SK-N-SH treated with all-trans-retinoic acid at 6 μM for 48 hours (cell line): ENCODE results near the gene LMAN2L.

ENCODE experiments used
- ATAC-seq: fragments of 200-7000 bp; cut with Tn5 transposase; 3 replicates; pipeline ENCODE4 v1.9.1; 2020; ENCODE audit warnings: mild to moderate bottlenecking, moderate library complexity
- ARNTL ChIP-seq: fragments of 450-650 bp; formaldehyde crosslinking; IDR thresholded peaks from 2 replicates; pipeline ENCODE4 v1.5.0; 2020; ENCODE audit warnings: low read depth, mild to moderate bottlenecking, moderate library complexity, borderline replicate concordance
- BACH2 ChIP-seq: fragments of 250-450 bp; sonication (Bioruptor Pico); IDR thresholded peaks from 2 replicates; pipeline ENCODE4 v1.9.0; 2021; ENCODE audit warnings: mild to moderate bottlenecking, borderline replicate concordance
- CSDC2 ChIP-seq: fragments of 250-450 bp; sonication (Bioruptor Pico); IDR thresholded peaks from 2 replicates; pipeline ENCODE4 v1.5.0; 2020; ENCODE audit warnings: mild to moderate bottlenecking, moderate library complexity
- CSRNP3 ChIP-seq: fragments of 250-450 bp; sonication (Bioruptor Pico); IDR thresholded peaks from 2 replicates; pipeline ENCODE4 v1.5.1; 2021; ENCODE audit warnings: mild to moderate bottlenecking, moderate library complexity
- ESRRG ChIP-seq: fragments of 250-450 bp; sonication (Bioruptor Pico); IDR thresholded peaks from 2 replicates; pipeline ENCODE4 v1.6.1; 2021; ENCODE audit warnings: mild to moderate bottlenecking
- GLIS3 ChIP-seq: fragments of 250-450 bp; sonication (Bioruptor Pico); IDR thresholded peaks from 2 replicates; pipeline ENCODE4 v1.5.0; 2020; ENCODE audit warnings: mild to moderate bottlenecking, moderate library complexity
- ISL1 ChIP-seq: fragments of 250-450 bp; sonication (Bioruptor Pico); IDR thresholded peaks from 2 replicates; pipeline ENCODE4 v2.1.2; 2022; ENCODE audit warnings: mild to moderate bottlenecking, moderate library complexity
- OSR1 ChIP-seq: fragments of 250-450 bp; sonication (Bioruptor Pico); IDR thresholded peaks from 2 replicates; pipeline ENCODE4 v1.8.0; 2022; ENCODE audit warnings: moderate library complexity, mild to moderate bottlenecking, inconsistent platforms
- RARB ChIP-seq: fragments of 250-450 bp; sonication (Bioruptor Pico); IDR thresholded peaks from 2 replicates; pipeline ENCODE4 v1.8.0; 2021; ENCODE audit warnings: mild to moderate bottlenecking, moderate library complexity
- SNAI2 ChIP-seq: fragments of 250-450 bp; sonication (Bioruptor Pico); IDR thresholded peaks from 2 replicates; pipeline ENCODE4 v1.5.0; 2020; ENCODE audit warnings: mild to moderate bottlenecking, moderate library complexity
- TCF4 ChIP-seq: fragments of 250-450 bp; sonication (Bioruptor Pico); IDR thresholded peaks from 2 replicates; pipeline ENCODE4 v1.8.0; 2021; ENCODE audit warnings: mild to moderate bottlenecking, moderate library complexity, borderline replicate concordance
- TOX ChIP-seq: fragments of 250-450 bp; sonication (Bioruptor Pico); IDR thresholded peaks from 2 replicates; pipeline ENCODE4 v1.8.0; 2021; ENCODE audit warnings: mild to moderate bottlenecking, moderate library complexity, borderline replicate concordance
- ZC3H10 ChIP-seq: fragments of 250-450 bp; sonication (Bioruptor Pico); IDR thresholded peaks from 2 replicates; pipeline ENCODE4 v1.5.1; 2021; ENCODE audit warnings: mild to moderate bottlenecking, moderate library complexity
- ZFP3 ChIP-seq: fragments of 250-450 bp; sonication (Bioruptor Pico); IDR thresholded peaks from 2 replicates; pipeline ENCODE4 v1.5.0; 2020; ENCODE audit warnings: mild to moderate bottlenecking, moderate library complexity
- ZFP30 ChIP-seq: fragments of 450-650 bp; formaldehyde crosslinking; IDR thresholded peaks from 2 replicates; pipeline ENCODE4 v1.5.0; 2022; ENCODE audit warnings: mild to moderate bottlenecking, moderate library complexity
- ZNF565 ChIP-seq: fragments of 450-650 bp; formaldehyde crosslinking; conservative IDR thresholded peaks from 2 replicates; pipeline ENCODE4 v1.5.0; 2020; ENCODE audit warnings: low read depth, mild to moderate bottlenecking, moderate library complexity
- ZNF70 ChIP-seq: fragments of 450-650 bp; formaldehyde crosslinking; IDR thresholded peaks from 2 replicates; pipeline ENCODE4 v1.5.0; 2020; ENCODE audit warnings: mild to moderate bottlenecking, moderate library complexity
- ZNF8 ChIP-seq: fragments of 450-650 bp; formaldehyde crosslinking; IDR thresholded peaks from 2 replicates; pipeline ENCODE4 v1.5.0; 2020; ENCODE audit warnings: mild to moderate bottlenecking, moderate library complexity
- TF ChIP-seq, protein P1 (sequence below): fragments of 250-450 bp; sonication (Bioruptor Pico); IDR thresholded peaks from 2 replicates; pipeline ENCODE4 v1.8.0; 2021; ENCODE audit warnings: low read depth, mild to moderate bottlenecking, moderate library complexity, borderline replicate concordance
- TF ChIP-seq, protein P2 (sequence below): fragments of 250-450 bp; sonication (Bioruptor Pico); IDR thresholded peaks from 2 replicates; pipeline ENCODE4 v1.5.0; 2020; ENCODE audit warnings: mild to moderate bottlenecking, moderate library complexity

Gene LMAN2L

GRCh38 chr2:96768083-96768561 lies 28.3 kb upstream of the LMAN2L start:
- ATAC-seq: no peak
- TF ChIP-seq ZC3H10 (CRISPR knock-in tag) (no peak), GLIS3 (CRISPR knock-in tag) (no peak), RARB (no peak), CSRNP3 (CRISPR knock-in tag) (no peak), ZNF565 (no peak), ZNF8 (no peak), ESRRG (CRISPR knock-in tag) (no peak), ZFP3 (CRISPR knock-in tag) (no peak), SNAI2 (CRISPR knock-in tag) (no peak), ZNF70 (CRISPR knock-in tag) (no peak), ARNTL (no peak), CSDC2 (no peak), ZFP30 (CRISPR knock-in tag) (no peak)
- TF ChIP-seq, protein P1, sequence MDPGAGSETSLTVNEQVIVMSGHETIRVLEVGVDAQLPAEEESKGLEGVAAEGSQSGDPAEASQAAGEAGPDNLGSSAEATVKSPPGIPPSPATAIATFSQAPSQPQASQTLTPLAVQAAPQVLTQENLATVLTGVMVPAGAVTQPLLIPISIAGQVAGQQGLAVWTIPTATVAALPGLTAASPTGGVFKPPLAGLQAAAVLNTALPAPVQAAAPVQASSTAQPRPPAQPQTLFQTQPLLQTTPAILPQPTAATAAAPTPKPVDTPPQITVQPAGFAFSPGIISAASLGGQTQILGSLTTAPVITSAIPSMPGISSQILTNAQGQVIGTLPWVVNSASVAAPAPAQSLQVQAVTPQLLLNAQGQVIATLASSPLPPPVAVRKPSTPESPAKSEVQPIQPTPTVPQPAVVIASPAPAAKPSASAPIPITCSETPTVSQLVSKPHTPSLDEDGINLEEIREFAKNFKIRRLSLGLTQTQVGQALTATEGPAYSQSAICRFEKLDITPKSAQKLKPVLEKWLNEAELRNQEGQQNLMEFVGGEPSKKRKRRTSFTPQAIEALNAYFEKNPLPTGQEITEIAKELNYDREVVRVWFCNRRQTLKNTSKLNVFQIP (CRISPR knock-in tag): no peak
- TF ChIP-seq, all 23 proteins: peak for 0

DNA sequence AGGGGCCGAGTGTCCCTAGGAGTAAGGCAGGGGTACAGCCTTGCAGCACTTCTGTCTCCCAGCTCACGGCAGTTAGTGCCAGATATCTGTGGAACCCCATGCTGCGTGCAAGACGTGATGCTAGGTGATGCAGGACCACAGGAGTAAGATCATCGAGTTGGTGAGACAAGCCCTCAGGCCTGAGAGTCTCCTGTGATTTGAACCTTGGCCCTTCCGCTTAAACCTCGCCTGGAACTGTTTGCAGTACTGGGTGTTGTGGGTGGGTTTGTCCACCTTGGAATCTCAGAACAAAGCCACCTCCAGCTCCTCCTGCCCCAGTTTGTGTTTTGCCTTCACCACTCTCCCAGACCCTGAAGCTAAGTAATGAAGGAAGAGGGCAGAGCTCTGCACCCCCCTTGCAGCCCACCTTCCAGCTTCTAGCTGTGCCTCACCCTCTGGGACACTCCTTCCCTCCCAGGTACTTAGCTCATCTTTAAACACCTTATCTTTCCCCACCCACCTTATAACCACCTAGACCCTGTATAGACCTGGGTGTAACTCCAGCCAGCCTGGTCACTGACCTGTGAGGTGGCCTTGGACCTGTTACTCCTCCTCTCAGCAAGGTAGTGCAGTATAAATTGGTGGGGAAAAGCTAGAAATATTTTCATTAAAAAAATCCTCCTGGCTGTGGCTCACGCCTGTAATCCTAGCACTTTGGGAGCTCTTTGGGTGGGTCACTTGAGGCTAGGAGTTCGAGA lies 27.4 kb upstream of the LMAN2L start:
- ATAC-seq: no peak
- TF ChIP-seq, protein P2, sequence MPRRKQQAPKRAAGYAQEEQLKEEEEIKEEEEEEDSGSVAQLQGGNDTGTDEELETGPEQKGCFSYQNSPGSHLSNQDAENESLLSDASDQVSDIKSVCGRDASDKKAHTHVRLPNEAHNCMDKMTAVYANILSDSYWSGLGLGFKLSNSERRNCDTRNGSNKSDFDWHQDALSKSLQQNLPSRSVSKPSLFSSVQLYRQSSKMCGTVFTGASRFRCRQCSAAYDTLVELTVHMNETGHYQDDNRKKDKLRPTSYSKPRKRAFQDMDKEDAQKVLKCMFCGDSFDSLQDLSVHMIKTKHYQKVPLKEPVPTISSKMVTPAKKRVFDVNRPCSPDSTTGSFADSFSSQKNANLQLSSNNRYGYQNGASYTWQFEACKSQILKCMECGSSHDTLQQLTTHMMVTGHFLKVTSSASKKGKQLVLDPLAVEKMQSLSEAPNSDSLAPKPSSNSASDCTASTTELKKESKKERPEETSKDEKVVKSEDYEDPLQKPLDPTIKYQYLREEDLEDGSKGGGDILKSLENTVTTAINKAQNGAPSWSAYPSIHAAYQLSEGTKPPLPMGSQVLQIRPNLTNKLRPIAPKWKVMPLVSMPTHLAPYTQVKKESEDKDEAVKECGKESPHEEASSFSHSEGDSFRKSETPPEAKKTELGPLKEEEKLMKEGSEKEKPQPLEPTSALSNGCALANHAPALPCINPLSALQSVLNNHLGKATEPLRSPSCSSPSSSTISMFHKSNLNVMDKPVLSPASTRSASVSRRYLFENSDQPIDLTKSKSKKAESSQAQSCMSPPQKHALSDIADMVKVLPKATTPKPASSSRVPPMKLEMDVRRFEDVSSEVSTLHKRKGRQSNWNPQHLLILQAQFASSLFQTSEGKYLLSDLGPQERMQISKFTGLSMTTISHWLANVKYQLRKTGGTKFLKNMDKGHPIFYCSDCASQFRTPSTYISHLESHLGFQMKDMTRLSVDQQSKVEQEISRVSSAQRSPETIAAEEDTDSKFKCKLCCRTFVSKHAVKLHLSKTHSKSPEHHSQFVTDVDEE (CRISPR knock-in tag): no peak
- no peak for TF ChIP-seq TOX (CRISPR knock-in tag)

DNA sequence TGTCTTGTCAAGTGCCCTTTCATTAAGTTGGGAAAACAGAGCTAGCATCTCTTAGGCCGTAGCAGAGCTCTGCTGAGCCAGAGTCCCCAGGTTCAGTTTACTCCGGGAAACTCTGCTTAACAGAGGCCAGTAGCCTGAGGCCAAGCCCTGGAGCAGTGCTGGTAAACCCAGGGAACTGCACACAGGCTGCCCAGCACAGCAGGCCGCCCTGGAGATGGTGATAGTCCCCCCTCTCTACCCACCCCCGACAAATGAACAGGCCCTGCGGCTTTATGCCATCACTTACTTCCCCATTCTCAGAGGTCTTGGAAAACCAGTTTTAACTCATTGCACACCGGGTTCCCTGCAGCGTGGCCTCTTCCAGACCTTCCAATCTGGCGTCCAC lies 24.4 kb upstream of the LMAN2L start:
- no peak for TF ChIP-seq OSR1 (CRISPR knock-in tag)
- no peak for TF ChIP-seq ZFP3 (CRISPR knock-in tag)
- no peak for TF ChIP-seq ISL1 (CRISPR knock-in tag)
- no peak for TF ChIP-seq TCF4 (CRISPR knock-in tag)
- TF ChIP-seq ESRRG (CRISPR knock-in tag): no peak
- TF ChIP-seq, protein P1 (CRISPR knock-in tag): no peak
- no peak for TF ChIP-seq ZC3H10 (CRISPR knock-in tag)
- TF ChIP-seq, protein P2 (CRISPR knock-in tag): no peak
- no peak for TF ChIP-seq ZNF70 (CRISPR knock-in tag)
- TF ChIP-seq BACH2 (CRISPR knock-in tag): no peak
- no peak for TF ChIP-seq CSRNP3 (CRISPR knock-in tag)
- no peak for TF ChIP-seq ARNTL
- TF ChIP-seq RARB: no peak
- no peak for TF ChIP-seq ZFP30 (CRISPR knock-in tag)
- ATAC-seq: peak; percentile 28
